ENCODE data around the gene GZMA. TPM values are rescaled to one million over a fixed set of nuclear protein-coding genes. Genes with fewer than 3 reads are reported as not detected.

Gene GZMA
- total and polyA plus RNA-seq, 2 donors (not counting 3 experiments of a cell fraction or from before 2014, with no cell fraction given) = not detected

DNA sequence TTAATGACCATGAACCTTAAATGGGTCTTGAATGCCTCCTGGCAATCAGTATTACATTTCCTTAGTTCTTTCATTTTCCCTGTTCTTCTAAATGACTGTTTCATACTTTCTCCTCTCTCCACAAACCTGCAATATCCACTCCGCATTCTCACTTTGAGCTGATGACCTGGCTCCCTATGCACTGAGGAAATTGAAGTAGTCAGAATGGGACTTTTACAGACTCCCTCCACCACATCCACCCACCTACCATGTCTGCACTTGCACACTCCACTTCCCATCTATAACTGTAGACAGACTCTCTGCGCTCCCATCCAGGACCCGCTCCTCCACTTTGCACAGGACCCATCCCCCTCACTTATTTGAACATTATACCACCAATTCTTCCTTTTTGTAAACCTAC, 36.2 kb upstream of the GZMA start:
- Histone ChIP-seq H3K36me3 (ENCODE audit: control insufficient read depth in 2 of 2, extremely low read depth in 1 of 2, insufficient read depth in 2 of 2, low read length in 2 of 2) (no peaks in the 10 kb centered on the region), H3K9me1 (replicated peaks; ENCODE audit: control insufficient read depth, extremely low read depth, insufficient read depth, low read length) (no peaks in the 10 kb centered on the region), H2AFZ (ENCODE audit: low read depth, low read length) (no peak overlapping the region), H3K27me3 (ENCODE audit: control insufficient read depth in 2 of 2, insufficient read depth in 2 of 2, low read length in 2 of 2) (no peaks in the 10 kb centered on the region), H3K9ac (replicated peaks; ENCODE audit: extremely low read depth, insufficient read depth, low read length) (no peak overlapping the region), H3K4me3 (replicated peaks in 1 of 3; ENCODE audit: insufficient read depth in 1 of 3, low read depth in 1 of 3, low read length in 3 of 3) (no peak overlapping the region), H3K4me2 (ENCODE audit: insufficient read depth, low read length) (no peak overlapping the region), H3K9me3 (replicated peaks; ENCODE audit: control insufficient read depth, insufficient read depth, low read length) (no peaks in the 10 kb centered on the region), H4K20me1 (replicated peaks; ENCODE audit: control insufficient read depth, extremely low read depth, insufficient read depth, low read length) (no peaks in the 10 kb centered on the region), H3K4me1 (ENCODE audit: control insufficient read depth, extremely low read depth, insufficient read depth, low read length) (peaks cover 15% of the 10 kb centered on the region), H3K79me2 (ENCODE audit: control insufficient read depth, insufficient read depth, low read length) (no peaks in the 10 kb centered on the region), H3K27ac (ENCODE audit: insufficient read depth, low read depth, low read length) (no peak overlapping the region)
- dilution Hi-C loops (cut with MboI; ENCODE audit: extremely low pct_ligation_motif_present, low sequenced_read_pairs) = no loop called here
- FAIRE-seq (no peak), DNase-seq (ENCODE audit: low read depth, low spot score) (no peak)
- CTCF ChIA-PET = no interaction called here
- POLR2A ChIA-PET = no interaction called here
- BruUV-seq (replicated peaks) = no TSS peak
- TF ChIP-seq MAX (IDR thresholded peaks at IDR 0.05; ENCODE audit: insufficient read depth, insufficient read length) (no peak), GATA2 (IDR thresholded peaks at IDR 0.05; ENCODE audit: insufficient read depth, insufficient read length, low read depth, low read length) (no peak), EZH2 (IDR thresholded peaks at IDR 0.05; ENCODE audit: borderline replicate concordance, low read depth, low read length, severe bottlenecking) (no peak), FOS (IDR thresholded peaks at IDR 0.05; ENCODE audit: borderline replicate concordance, insufficient read depth, low read length) (no peak), POLR2AphosphoS5 (IDR thresholded peaks at IDR 0.05; ENCODE audit: insufficient read depth, low read depth, low read length) (no peak), CTCF (IDR thresholded peaks at IDR 0.05; ENCODE audit: extremely low read depth in 1 of 2, insufficient read depth in 1 of 2, low read depth in 1 of 2, low read length in 2 of 2) (no peak), MYC (IDR thresholded peaks at IDR 0.05; ENCODE audit: low read depth, low read length) (no peak), POLR2A (IDR thresholded peaks at IDR 0.05; ENCODE audit: low read depth, low read length) (no peak), JUN (IDR thresholded peaks at IDR 0.05; ENCODE audit: borderline replicate concordance, insufficient read depth, insufficient read length, low read depth) (no peak)
- intact Hi-C loops (cut with micrococcal nuclease) = no loop called here
